Measurements from ENCODE around the gene TMEM174.
A peak's percentile ranks its signal among the peaks of the same experiment; 100 is the strongest.

Gene TMEM174

DNA sequence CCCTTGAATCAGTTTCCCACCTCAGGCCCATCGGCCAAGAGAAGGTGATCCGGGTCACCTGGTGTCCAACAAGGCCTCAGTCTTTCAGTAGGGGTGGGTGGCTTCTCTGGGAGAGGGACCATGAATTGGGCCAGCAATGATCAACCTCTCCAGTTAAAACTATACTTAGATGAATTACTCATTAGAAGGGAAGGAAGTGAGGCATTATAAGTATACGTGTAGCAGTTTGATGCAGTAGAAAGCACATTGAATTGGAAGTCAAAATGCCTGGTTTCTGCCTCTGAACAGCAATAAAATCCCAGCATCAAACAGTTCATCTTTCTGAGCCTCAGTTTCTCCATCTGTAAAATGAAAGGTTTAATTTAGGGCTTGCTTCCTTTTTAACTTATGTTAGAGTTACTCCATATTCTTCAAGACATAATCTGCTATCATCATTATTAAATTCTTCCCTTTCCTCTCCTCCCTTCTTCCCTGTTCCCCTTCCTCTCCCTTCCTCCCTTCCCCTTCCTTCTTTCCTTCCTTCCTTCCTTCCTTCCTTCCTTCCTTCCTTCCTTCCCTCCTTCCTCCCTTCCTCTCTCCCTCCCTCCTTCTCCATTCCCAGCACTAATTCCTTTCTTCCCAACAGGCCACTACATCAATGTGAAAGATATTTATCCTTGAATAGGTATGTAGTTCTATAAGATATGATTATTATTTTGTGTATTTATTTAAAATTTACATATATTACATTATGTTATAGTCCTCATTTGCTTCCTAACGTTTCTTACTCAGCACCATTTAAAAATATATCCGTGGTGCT is 18.6 kb upstream of the TMEM174 start:
- DNase-seq = no peak

DNA sequence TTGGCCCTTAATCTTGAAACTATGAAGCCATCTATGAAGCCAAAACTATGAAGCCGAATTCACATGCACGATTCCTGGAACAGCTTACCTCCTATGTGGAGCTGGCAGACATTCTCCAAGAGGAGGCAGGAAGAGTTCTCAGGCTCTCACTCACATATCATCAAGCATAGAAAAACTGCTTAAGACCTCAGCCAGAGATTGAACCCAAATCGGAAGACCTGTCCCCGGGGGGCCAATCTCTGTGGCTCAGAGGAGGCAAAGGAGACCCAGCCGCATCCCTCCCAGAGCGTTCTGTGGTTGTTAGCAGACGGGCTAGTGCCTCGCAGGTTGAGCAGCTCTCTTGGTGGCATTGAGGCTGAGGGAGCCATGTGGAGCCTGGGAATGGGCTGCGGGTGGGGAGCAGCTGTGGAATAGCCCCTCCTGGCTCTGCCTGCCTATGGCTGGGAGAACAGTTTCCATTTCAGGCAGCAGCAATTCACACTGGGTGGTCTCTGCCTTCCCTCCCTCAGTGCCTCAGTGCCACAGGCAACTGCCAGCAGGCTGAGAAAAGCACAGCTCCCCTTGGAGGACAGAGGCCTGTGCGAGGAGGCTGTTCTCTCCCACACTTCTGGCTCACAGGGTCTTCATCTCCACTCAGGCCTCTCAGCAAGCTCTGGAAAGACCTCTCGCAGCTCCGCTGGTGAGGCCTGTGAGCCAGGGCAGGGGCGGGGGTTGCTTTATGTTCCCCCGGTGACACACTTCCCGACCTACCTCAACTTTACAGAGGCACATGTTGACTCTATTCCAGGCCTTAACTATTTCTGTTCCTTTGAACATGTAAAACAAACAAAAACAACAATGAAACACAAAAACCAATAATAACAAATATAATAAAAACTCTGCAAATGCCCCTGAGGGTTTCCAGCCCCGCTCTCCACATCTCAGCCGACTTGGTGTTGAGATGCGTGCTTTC is 17.4 kb upstream of the TMEM174 start:
- no peak for DNase-seq

DNA sequence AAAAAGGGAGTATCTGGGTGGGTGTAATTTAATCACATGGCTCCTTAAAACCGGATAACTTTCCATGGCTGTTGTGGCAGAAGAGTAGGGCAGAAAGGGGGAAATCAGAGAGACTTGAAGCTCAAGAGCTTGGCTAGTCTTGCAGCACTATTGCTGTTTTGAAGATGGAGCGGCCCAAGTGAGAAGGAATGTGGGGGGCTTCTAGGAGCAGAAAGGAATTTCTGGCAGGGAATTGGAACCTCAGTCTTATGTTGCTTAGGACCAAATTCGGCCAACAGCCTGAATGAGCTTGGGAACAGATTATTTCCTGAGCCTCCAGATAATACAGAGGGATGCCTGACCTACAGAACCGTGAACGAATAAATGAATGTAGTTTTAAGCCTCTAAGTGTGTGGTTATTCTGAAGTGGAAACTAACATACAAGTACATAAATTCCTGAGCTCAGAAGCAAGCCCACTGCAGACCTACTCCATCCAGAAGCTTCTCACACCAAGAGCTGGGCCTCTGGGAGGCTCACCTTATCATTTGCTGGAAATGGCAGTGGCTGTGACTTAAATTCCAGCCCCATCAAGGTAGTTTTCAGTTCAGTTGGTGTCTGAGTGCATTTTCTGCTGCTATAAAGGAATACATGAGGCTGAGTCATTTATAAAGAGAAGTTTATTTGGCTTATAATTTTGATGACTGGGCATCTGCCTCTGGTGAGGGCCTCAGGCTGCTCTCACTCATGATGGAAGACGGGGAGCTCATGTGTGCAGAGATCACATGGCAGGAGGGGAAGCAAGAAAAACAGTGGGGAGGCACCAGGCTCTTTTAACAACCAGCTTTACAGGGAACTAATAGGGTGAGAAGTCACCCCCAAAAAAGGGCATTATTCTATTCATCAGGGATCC is 15.3 kb upstream of the TMEM174 start:
- DNase-seq = no peak

DNA sequence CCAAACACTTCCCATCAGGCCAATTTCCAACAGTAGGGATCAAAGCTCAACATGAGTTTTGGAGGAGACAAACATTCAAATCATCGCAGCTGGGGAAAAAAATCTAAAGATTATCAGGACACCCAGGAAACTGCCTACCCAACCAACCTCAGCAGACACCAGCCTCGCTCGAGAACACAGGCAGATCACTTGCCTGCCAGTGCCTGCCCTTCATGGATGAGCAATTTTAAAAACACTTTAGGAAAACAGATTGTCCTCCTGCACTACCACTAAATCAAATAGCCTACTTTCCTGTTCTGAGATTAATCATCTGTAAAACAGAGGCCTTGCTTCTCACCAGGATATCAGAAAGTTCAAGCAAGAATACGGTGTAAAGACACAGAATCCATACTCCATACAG is 14.7 kb upstream of the TMEM174 start:
- peak; percentile 31 to 61 for DNase-seq

DNA sequence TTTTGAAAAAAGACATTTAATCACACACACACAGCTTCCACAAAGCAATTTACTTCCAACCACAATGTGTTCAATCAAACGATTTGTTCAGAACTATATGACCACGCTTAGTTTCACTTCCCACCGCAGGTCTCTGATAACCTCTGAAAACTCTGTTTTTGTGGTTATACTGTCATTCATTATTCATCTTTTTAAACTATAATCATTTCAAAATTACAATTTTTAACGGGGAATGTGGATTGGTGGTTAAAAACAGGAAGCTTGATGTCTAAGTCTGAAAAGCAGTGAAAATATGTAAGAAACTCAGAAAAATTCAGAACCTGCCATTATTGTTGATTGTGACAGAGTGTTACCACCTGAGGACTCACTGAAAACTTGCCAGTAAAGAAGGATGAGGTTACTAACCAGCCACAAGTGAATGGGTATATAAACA is 12.7 kb upstream of the TMEM174 start:
- DNase-seq = no peak

DNA sequence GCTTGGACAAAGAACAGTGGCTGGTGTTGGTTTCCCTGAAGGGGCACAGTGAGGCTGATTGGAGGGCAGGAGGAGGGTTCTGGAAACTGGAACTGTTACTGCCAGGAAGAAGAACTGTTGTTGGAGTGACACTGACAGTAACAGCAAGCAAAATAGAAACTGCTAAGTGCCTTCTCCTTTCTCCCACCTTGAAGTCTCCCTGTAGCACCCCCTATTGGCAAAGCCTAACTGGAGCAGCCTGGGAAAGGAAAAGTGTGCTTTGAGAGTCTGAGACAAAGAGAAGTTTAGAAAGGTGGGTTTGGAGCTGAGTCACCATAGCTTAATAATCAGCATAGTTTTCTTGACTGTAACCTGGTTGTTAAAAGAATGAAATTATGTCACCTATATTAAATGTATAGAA is 2.5 kb upstream of the TMEM174 start:
- no peak for DNase-seq

DNA sequence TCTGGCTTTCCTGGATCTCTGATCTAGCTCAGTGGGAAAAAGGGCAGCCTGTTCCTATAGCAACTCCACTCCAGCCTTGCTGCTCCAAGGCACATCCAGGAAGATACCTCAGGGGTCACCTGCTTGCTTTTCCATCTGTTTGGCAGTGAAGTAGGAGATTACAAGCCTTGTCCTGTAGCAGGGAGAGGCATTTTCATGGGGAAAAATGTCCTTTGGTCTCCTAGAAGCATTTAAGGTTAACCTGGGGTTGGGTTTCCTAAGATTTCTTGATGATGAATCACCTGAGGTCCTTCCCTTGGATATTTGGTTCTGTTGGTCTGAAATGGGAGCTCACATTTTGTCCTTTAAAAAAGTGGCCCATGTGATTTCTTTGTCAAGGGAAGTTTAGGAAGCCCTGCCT is 1.5 kb upstream of the TMEM174 start:
- no peak for DNase-seq

DNA sequence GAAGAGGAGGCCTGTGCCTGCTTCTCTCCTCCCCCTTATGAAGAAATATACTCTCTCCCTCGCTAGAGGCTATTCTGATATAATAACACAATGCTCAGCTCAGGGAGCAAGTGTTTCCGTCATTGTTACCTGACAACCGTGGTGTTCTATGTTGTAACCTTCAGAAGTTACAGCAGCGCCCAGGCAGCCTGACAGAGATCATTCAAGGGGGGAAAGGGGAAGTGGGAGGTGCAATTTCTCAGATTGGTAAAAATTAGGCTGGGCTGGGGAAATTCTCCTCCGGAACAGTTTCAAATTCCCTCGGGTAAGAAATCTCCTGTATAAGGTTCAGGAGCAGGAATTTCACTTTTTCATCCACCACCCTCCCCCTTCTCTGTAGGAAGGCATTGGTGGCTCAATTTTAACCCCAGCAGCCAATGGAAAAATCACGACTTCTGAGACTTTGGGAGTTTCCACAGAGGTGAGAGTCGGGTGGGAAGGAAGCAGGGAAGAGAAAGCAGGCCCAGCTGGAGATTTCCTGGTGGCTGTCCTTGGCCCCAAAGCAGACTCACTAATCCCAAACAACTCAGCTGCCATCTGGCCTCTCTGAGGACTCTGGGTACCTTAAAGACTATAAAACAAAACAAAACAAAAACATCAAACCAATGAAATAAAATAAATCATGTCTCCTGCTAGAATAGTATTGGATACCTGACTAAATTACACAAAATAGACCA is 1.3 kb downstream of the TMEM174 start:
- DNase-seq = no peak

DNA sequence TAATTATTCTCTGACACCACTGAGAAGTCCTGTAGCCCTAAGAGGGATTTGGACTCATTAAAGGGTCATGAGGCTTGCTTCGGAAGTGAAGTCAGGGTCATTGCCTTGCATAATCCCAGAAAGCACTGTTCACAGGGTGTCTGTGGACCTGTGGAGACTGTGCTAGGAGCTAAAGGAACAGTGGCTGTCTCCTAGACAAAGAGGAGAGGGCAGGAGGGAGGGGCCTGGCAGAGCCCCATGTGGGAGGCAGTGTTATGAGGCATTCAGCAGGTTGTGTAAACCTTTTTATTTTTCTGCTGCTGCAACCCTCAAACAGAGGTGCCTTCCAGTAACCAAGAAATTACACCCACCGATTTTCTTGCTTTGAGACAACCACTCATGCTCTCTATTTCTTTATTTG is 3.3 kb downstream of the TMEM174 start:
- DNase-seq = no peak

DNA sequence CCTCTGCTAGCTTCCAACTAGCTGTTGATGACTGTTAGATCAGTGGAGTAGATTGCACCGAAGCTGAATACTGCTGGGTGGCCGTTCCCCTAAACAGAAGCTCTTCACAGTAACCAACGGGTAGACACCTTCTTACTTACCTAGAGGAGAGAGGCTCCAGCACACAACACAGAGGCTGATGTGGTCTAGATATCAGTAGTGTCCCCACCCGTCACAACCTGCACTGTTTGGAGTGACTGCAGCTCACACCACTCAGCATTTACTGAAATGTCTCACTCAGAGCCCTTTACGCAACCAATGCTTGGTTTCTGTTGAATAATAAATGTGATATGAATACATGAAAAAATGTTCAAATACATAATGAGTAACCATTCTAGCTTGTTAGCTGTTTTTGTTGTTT is 5.3 kb downstream of the TMEM174 start:
- DNase-seq = no peak

DNA sequence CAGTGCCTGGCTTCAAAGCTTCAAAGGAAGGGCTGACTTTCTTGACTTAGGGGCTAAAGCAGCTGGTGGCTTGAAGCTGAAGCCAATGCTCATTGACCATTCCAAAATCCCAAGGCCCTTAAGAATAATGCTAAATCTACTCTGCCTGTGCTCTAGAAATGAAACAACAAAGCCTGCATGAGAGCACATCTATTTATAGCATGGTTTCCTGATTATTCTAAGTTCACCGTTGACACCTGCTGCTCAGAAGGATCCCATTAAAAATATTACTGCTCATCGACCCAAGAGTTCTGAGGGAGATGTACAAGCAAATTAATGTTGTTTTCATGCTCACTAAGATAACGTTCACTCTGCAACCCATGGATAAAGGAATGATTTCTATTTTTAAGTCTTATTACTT is 6.7 kb downstream of the TMEM174 start:
- DNase-seq = peak in 1 of 2 experiments; percentile 17

DNA sequence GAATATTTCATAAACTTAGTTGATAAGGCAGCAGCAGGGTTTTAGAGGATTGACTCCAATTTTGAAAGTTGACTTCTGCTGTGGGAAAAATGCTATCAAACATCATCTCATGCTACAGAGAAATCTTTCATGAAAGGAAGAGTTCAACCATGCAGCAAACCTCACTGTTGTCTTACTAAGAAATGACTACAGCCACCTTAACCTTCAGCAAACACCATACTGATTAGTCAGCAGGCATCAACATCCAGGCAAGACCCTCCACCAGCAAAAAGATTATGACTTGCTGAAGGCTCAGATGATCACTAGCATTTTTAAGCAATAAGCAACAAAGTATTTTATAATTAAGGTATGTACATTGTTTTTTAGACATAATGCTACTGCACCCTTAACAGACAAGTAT is 7.6 kb downstream of the TMEM174 start:
- no peak for DNase-seq

DNA sequence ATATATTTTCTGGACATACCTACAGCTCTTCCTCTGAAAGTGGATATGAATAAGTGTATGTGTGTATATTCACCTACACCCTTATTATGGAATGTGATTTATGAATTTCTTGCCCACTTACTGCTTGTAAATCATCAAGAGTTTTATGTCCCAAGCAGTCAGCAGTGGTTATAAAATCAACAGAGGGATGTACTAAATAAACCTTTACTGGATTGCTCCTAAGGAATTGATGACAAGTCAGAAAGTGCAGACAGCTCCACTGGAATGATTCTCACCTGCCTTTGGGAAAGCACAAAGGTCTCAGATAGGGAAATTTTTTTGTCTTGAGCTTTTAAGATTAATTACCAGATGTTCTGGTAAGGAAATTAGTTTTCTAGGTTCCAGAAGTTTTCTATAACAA is 9.3 kb downstream of the TMEM174 start:
- no peak for DNase-seq

DNA sequence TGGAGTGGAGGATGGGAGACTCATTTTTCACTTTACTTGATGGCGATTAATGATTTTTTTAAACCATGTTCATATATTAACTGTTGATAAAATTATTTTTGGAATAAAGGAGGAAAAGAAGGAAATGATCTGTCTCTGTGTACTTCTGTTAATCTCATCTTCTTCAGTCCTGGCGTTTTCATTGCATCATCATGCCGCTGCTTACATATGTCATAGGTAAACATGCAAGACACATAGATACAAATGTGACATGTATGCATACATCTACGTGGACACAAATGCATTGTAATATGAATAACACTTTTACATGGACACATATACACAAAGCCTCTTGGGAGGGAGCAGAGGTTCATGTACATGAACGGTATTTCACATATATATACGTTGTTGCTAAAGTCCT is 10.0 kb downstream of the TMEM174 start:
- DNase-seq = no peak

DNA sequence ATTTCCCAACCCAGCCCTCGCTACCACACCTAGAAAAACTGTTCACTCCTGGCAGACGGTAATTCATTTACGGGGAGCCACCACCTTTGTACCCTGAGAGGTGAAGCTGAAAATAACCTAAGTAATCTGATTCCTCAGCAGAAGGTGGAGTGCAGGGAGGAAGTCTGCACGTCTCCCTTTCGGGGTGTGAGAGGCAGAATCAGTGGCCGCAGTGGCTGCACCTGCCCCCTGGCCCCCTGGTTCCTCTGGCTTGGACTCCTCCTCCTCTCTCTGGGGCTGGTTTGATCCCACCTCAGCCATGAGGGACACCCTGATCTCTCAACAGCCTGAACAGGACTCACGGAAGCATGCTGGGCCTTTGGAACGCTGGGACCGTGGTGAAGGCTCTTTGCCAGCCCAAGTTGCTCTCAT is 10.5 kb downstream of the TMEM174 start:
- DNase-seq = peak; percentile 53 to 54

DNA sequence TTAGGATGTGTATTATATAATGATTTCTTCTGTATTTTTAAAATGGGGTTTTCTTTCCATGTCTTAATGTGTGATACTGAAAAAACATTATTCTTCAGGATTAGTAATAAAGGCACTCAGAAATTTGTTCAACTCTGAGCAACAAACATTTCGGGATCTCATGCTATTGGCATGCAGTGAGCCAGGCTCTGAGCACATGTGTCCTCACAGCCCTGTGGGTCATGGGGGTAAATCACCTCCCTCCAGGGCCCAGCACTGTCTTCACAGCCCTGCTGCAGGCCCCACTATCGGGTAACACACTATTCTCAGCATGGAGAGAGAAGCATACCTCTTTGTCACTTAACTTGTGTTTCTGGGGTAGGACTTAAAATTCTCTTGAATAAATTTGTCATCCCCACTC is 14.0 kb downstream of the TMEM174 start:
- no peak for DNase-seq

DNA sequence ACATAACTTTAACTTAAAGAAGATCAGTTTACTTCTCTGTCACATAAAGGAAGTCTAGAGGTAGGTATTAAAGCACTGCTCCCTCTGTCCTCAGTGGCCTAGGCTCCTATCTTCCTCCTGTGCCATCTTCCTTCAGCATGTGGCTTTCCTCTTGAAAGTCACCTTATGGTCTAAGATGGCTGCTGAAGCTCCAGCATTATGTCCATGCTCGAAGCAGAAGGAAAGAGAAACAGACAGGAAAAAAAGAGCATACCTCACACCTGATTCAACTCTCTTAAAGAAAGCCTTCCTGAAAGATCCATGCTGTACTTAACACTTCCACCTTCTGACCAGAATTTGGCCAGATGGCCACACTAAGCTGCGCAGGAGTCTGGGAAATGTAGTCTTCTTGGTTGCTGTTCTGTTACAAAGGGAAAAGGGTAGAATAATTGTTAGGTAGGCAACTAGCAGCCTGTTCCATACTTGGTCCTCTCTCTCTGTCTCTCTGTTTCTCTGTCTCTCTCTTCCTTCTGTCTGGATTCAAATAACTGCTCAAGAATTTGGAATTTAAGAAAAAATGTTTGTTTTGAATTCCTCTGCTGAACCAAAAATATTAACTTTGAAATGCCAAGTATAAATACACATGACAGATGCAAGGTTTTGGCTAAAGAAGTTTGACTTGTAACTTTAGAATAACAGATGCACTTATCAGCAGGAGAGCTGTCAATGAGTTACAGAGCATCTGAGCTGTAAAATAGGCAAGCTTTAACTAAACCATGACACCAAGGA is 16.0 kb downstream of the TMEM174 start:
- no peak for DNase-seq

DNA sequence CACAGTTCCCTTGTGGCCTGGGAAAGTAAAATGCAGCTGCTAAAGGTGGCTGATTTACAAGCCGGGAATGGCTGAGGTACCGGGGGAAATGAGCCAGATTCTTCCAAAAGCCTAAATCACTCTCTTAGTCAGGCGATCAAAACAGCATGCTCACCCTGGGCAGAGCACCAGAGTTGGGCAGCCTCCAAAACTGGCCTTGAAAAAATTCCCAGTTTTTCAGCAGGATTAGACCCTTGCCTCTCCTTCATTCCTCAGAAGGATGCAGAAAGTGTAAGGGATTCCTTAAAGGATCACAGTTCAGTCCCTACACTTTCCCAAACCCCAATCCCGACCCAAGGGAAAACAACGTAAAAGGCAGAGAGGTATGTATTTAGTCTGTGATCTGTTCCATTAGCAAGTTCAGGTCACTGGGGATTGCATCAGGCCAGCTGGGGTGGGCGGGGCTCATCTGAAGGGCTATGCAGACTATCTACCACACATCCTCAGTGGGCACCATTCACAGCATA is 16.9 kb downstream of the TMEM174 start:
- DNase-seq = peak in 1 of 2 experiments; percentile 30

DNA sequence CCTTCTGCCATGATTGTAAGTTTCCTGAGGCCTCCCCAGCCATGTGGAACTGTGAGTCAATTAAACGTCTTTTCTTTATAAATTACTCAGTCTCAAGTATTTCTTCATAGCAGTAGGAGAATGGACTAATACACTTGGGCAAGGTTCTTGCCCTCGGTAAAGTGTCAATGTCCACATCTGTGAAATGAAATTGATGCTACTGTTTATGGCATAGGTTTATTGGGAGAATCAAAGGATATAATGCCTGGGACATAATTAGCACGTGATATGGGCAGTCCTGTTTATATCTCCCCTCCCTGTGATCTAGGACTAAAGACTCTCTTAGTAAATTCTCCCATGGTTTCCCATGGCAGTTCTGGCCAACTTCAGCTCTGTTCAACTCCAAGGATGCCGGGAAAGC is 19.4 kb downstream of the TMEM174 start:
- DNase-seq = no peak

DNA sequence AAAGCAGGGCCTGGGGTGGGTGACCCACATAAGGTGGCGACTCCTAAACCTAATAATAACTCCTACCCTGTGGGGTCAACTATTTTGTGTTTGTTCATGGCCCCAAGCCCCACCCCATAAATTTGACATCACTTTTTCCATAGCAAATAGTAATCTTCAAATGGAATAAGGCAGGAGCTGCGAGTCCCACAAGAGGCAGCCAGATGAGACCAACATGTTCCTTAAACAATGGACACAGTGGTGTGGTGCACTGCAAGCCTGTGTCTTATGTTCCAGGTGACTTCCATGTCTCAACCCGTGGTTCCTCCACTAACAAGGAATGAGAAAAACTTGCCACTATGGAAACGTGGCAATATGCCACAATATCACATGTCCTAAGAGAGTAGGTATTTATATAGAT is 20.6 kb downstream of the TMEM174 start:
- no peak for DNase-seq

DNA sequence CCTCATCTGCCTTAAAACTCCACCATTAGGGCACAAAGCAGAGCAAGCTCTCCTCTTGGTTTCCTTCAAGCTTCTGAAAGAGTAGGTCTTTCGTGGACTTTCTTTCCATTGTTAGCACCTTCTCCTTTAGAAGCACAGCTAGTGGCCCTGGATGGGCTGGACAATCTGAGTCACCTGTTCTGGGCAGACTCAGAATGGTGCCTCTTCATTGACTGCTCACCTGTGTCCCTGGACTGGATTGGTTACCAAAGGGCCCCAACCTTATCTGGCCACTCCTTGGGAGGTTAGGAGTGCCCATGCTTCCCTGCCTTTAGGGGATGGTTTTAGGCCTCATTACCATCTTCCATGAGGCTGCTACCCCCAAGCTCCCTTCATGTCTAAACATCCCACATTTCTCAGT is 23.2 kb downstream of the TMEM174 start:
- no peak for DNase-seq

Measured in NCI-H187 (cell line).